Stimulated activated CD4-positive, alpha-beta T cell treated with anti-CD3 and anti-CD28 coated beads, TNF-alpha, amount 100 ng/mL, for 4 hours (primary cell): ENCODE data around the gene LMO4.

ENCODE experiments used
- DNase-seq, 3 experiments: peaks; one replicate each; pipeline ENCODE4 v3.0.0-alpha.2; 2020; ENCODE audit warnings: low read depth in 3 of 3

Gene LMO4

DNA sequence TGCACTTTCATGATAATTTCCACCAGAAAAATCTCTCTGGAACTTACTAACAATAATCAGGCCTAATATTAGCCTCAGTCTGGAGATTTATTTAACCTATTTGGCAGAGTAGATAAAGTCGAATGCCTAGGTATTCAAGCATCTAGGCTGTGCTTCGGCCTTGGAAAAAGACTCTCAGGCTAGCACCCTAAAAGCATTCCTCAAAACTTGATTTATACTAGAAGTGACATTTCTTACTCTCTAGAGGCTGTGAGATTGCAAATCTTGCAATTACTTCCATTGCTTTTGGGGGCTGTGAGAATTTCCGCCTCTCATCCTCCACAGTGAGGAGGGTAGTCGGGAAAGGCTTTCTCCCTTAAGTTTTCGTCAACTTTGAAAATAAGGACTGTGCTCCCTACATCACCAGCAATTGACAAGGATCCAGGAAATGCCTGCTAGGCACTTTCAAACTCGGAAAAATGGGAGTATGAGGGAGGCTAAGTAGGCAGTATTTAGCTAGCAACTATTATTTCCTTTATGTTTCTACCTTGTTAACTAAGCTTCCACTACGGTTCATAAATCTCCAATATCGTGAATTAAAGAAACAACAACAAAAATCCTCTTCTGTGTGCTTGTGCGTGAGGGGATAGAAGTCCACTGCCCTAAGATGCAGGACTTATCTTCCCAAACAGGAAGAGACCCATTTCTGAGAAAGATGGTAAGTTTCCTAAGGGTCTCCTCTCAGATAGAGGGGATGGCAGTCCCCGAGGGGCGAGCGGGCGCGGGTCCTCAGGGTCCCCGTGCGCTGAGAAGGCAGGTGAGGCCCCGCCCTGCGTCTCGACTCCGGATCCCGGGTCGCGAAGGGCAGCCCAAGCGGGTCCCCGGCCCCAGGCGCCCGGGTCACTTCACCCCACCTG is 1.1 kb upstream of the LMO4 start:
- no peak for DNase-seq

- DNase-seq = peak in 1 of 3 experiments; percentile 21
Observed at GRCh38 chr1:87329051-87329525, 408 bp downstream of the LMO4 start.

- no peak for DNase-seq
Observed at GRCh38 chr1:87329526-87330056, 911 bp downstream of the LMO4 start.

DNA sequence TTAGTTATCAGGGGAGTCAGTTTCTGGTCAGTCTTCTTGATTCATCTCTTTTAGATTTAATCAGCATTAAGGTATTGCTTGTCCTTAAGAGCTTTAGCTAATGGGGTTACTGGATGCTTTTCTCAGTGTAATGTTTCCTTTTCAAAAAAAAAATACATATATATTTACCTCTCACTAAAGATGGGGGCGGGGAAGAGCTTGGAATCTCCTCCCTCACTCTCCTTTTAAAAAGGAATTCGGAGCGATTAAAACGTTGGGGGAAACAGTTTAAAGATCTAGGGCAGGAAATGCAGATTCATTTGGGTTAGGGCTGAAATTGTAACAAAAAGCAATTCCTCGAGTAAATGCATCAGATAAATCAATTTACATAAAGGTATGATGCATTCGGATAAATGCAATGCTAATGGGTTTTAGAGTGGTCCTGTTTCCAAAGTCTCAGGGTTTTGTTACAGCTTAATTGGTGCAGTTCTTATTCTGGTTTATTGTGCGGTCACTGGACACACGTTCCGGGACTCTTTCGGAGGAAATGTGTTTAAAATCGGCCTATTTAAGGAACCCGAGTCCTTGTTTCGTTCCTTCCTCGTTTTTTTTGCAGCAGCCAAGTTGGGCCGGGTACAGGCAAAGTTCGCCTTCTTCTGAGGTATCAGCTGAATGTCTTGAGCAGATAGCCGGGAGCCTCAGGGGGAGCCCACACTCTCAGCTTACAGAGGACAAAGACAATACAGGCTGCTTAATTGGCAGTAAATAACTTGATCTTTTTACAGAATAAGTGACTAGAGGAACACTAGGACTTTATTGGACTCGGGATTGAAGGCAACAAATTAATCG is 1.6 kb downstream of the LMO4 start:
- DNase-seq = no peak

DNA sequence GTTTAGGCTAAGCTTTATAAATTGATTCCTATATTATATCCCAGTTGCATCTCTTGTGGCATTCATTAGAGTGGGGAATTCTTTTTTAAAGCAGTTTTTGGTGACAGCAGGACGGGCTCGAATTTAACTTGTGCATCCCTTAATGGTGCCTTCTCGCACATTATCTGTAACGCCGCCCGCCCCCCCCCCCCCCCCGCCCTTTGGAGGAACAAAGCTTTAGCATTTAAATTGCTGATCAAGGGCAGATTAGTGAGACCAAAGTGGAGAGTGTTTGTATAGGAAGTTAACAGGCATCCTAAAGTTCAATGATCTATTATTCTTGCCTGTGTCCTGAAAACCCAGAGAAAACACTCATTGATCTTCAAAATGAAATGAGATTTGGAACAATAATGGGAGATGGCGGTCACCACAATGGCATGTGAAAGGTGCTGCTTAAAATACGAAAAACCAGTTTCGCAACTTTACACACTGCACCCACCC is 2.2 kb downstream of the LMO4 start:
- no peak for DNase-seq

- DNase-seq = peak; percentile 33 to 55 (median 41)
Observed at GRCh38 chr1:87331365-87332241, 2.9 kb downstream of the LMO4 start.

- DNase-seq = no peak
Observed at GRCh38 chr1:87333692-87334347, 5.1 kb downstream of the LMO4 start.

DNA sequence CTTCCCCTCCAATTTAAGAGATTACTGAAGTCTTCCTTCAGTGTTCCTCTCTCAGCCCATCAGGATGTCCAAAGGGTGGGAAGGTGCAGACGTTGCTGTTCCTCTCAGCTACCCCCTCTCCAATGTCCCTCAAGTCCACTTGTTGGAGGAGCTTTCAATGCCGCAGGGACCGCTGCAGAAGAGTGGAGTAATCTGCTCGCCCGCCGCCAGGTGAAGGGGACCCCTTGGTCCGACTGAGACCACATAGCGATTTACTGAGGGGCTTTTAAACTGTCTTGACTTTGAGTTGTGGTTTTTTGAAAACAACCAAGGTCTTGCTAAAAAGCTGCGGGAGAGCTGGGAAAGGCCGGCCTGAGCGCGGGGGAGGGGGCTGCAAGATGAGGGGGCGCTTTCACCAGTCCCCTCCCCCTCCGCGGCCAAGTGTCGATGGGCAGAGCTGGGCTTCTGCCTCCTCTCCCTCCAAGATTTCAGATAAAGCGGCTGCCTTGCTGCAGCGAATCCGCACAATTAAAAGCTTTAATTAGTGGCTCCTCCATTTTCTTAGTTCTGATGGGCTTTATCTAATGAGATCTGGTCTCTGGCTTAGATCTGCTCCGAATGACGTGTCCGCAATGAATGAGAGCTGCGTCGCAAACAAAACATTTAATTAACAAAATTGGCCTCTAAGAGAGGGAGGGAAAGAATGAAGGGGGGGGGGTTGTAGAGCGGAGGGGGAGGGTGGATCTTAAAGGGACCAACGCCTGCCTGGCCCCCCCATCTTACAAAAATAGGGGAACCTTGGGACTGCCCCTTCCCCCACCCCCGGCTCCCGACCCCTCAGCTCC is 5.9 kb downstream of the LMO4 start:
- DNase-seq = no peak

GRCh38 chr1:87335175-87335884 is 6.7 kb downstream of the LMO4 start:
- DNase-seq = peak; percentile 36 to 42 (median 39)

DNA sequence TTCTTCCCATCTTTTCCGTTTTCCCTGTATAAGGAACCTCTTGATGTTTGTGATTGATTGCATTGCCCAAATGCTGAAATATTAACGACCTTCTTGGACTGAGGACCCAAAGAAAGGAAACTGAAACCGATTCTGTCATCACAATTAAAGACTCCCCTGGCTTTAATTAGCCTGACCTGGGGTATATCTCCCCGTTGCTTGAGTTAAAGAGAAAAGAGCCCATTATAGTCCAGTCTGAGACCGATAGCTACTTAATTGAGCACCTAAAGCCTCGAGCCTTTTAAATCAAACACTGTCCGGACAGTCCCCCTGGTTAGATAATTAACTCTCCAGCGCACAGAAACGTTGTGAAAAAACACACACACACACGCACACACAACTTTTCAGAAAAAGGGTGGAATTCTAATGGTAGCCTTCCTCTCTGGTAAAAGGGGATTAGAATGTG is 8.0 kb downstream of the LMO4 start:
- DNase-seq = no peak

- DNase-seq = no peak
Observed at GRCh38 chr1:87337606-87338005, 8.9 kb downstream of the LMO4 start.

DNA sequence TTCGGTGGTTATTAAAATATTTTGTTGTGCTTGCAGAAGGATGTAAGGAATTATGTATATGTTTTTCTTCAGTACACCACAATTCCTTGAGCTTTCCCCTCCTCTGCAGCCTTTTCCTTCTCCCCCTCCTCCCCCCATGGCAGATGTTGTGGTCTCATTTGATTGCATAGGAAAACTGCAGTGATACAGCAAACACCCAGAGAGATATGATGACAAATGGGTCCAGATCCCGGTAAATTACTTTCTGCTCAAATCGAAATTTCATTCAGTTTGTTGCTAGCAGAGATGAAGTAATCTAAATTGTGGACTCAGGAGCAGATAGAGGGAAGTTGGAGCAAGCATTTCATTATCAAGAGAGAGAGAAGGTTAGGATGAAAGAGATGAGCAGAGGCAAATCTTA is 9.9 kb downstream of the LMO4 start:
- DNase-seq = no peak

DNA sequence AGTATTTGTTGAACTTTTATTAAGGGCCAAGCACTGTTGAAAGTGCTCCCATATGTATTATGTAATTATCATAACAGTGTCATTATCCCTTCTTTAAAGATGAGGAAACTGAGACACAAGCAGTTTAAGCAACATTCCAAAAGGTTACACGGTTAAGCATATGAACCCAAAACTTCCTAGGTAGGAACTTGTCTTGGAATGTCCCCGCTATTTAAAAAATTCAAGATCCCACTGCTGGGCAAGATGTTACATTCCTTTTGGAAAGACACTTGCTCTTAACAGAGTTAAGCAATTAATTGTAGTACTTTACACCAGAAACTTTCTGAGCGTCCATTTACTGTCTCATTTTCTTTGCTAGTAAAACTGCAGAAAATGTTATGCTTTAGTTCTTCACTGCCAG is 15.6 kb downstream of the LMO4 start:
- no peak for DNase-seq

- no peak for DNase-seq
Observed at GRCh38 chr1:87346130-87346814, 17.6 kb downstream of the LMO4 start.

DNA sequence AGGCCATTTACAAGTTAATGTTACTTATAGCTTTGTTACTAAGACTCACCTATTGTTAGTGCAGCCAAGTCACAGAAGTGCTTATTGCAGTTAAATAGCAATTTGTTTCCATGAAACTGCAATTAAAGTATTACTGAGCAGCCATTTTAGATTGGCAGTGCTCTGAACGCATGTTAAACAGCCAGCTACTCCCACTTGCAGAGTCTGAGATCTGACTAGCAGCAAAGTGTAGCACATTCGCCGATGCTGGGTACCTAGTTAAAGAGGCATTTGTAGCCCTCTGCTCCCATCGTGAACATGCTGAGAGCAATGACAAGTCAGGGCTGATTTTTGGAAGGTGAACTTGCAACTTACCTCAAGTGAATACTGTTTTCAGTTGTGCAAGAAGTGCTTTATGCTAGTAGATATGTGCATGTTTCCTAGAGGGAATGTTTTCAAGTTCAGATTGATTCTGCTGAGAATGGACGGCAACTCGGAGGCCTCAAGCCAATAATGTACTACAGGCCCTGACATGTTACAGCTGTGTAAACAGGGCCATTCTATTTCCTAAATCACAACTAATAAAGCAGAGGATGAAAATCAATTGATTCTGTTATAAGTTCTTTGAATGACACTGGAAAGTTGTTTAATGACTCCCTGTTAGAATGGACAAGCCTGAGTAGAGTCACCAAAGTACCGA is 19.8 kb downstream of the LMO4 start:
- DNase-seq = no peak

GRCh38 chr1:87349036-87349435 is 20.4 kb downstream of the LMO4 start:
- DNase-seq = no peak

DNA sequence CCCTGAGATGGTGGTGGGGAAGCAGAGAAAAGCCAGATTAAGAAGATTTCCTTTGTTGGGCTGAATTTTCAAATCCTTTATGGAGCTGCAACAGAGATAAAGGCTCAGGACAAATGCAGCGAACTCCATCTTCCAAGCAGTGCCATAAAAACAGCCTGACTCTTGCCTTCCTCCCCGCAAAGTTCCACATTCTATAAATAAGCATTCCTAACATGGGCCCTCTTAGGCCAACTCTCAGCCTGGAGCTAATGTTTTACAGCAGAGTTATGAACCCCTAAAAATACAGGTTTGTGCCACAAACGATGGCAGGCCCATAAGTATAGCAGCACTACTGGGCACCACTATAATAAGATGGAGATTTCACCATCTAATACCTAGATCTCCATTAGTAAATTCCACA is 27.2 kb downstream of the LMO4 start:
- no peak for DNase-seq

GRCh38 chr1:87356591-87356990 is 27.9 kb downstream of the LMO4 start:
- DNase-seq = no peak
